ENCODE data around the gene GNAZ.

GRCh38 chr22:23102002-23102655, 31.8 kb downstream of the GNAZ start:
- no peak for TF ChIP-seq CTCF (IDR thresholded peaks at IDR 0.05; ENCODE audit: low read depth, low read length)
- no peak for TF ChIP-seq MYC (IDR thresholded peaks at IDR 0.05; ENCODE audit: low read depth, low read length)
- TF ChIP-seq POLR2A (IDR thresholded peaks at IDR 0.05; ENCODE audit: extremely low read depth, insufficient read length), result no peak
- TF ChIP-seq MAX (IDR thresholded peaks at IDR 0.05; ENCODE audit: low read depth, low read length), result no peak

Data from NB4 (cell line).